HCT116 (cell line): ENCODE measurements around the gene RBM8A. TPM values are rescaled to one million over a fixed set of nuclear protein-coding genes. Genes with fewer than 3 reads are reported as not detected.

Experiments used
- ATAC-seq: fragments of 200-7000 bp; cut with Tn5 transposase; 2 replicates; pipeline ENCODE4 v1.9.1; 2020; ENCODE audit warnings: mild to moderate bottlenecking, moderate library complexity
- BruUV-seq: library from RNA; stranded (reverse); fragments of 400-500 nt; replicated peaks from 2 replicates; lab custom pipeline; 2021; lab: Mats Ljungman, UMichigan
- CTCF ChIA-PET: fragments of 300-600 bp; sonication (Branson Sonifier 250); formaldehyde crosslinking; loops from one replicate; lab custom pipeline; 2021; ENCODE audit warnings: antibody characterized with exemption; lab: Charles Lee
- POLR2A ChIA-PET: fragments of 300-600, 350-600 bp; sonication (Branson Sonifier 250); formaldehyde crosslinking; loops from one replicate; lab custom pipeline; 2021; ENCODE audit warnings: antibody characterized with exemption; lab: Charles Lee
- RAD21 ChIA-PET, 2 experiments: fragments of 300-600 bp; sonication (Branson Sonifier 250); formaldehyde crosslinking; loops; one replicate each; lab custom pipeline; 2023; ENCODE audit warnings: low total read pairs in 2 of 2; ENCODE audit not compliant: uncharacterized antibody in 2 of 2, unreplicated experiment in 2 of 2, low non-redundant PET in 1 of 2; lab: Charles Lee
- DNase-seq: peaks from one replicate; pipeline ENCODE4 v3.0.0-alpha.2; 2010; ENCODE audit warnings: low read depth, low spot score
- H2AFZ ChIP-seq: fragments of 200-600 bp; shearing (Covaris generic), sonication (generic); 2 replicates; pipeline ENCODE4 v1.6.1; 2017; ENCODE audit warnings: low read depth, mixed run types, mixed read lengths, antibody characterized with exemption, low read length; ENCODE audit not compliant: poor library complexity, severe bottlenecking
- H3K27ac ChIP-seq: 2 replicates; pipeline ENCODE4 v1.5.1; 2012; ENCODE audit warnings: low read depth, low read length
- H3K27me3 ChIP-seq: fragments of 200-600 bp; sonication (generic); 2 replicates; pipeline ENCODE4 v1.6.1; 2016; ENCODE audit warnings: mixed run types, low read length, mixed read lengths; ENCODE audit not compliant: insufficient read depth
- H3K36me3 ChIP-seq, 2 experiments: fragments of 200-500 bp in 1 of 2; fragments of 200-600 bp in 1 of 2; sonication (Bioruptor generic) in 1 of 2; sonication (generic) in 1 of 2; 2 replicates each; pipeline versions ENCODE4 v1.5.1 to v1.6.1; 2014 to 2016; ENCODE audit warnings: low read length in 2 of 2, inconsistent platforms in 1 of 2, mixed read lengths in 1 of 2, mixed run types in 1 of 2; ENCODE audit not compliant: insufficient read depth in 2 of 2, control insufficient read depth in 1 of 2
- H3K4me1 ChIP-seq, 2 experiments: fragments of 200-600 bp in 1 of 2; sonication (generic) in 1 of 2; 2 replicates each; pipeline versions ENCODE4 v1.5.1 to v1.6.1; 2012 to 2017; ENCODE audit warnings: low read length in 2 of 2, inconsistent platforms in 1 of 2, mild to moderate bottlenecking in 1 of 2, mixed read lengths in 1 of 2, mixed run types in 1 of 2, moderate library complexity in 1 of 2; ENCODE audit not compliant: insufficient read depth in 2 of 2, control insufficient read depth in 1 of 2
- H3K4me2 ChIP-seq: fragments of 200-600 bp; sonication (generic); 2 replicates; pipeline ENCODE4 v1.6.1; 2017; ENCODE audit warnings: mixed run types, low read length, mixed read lengths
- H3K4me3 ChIP-seq, 2 experiments: fragments of 200-600 bp in 1 of 2; sonication (generic) in 1 of 2; replicated peaks in 1 of 2; 2 replicates each; pipeline ENCODE4 v1.5.1; 2011 to 2016; ENCODE audit warnings: low read length in 2 of 2, control low read depth in 1 of 2, low read depth in 1 of 2, mild to moderate bottlenecking in 1 of 2, mixed read lengths in 1 of 2, mixed run types in 1 of 2
- H3K79me2 ChIP-seq: fragments of 200-600 bp; sonication (generic); 2 replicates; pipeline ENCODE4 v1.6.1; 2017; ENCODE audit warnings: mild to moderate bottlenecking, mixed run types, low read length, moderate library complexity, mixed read lengths; ENCODE audit not compliant: insufficient read depth
- H3K9ac ChIP-seq: fragments of 200-600 bp; sonication (generic); 2 replicates; pipeline ENCODE4 v1.6.1; 2016; ENCODE audit warnings: low read length, mixed read lengths
- H3K9me2 ChIP-seq: fragments of 200-600 bp; sonication (generic), shearing (Covaris generic); 2 replicates; pipeline ENCODE4 v1.6.1; 2017; ENCODE audit warnings: mixed run types, mild to moderate bottlenecking, moderate library complexity; ENCODE audit not compliant: insufficient read depth
- H3K9me3 ChIP-seq, 2 experiments: fragments of 200-500 bp in 1 of 2; fragments of 200-600 bp in 1 of 2; sonication (Bioruptor generic) in 1 of 2; sonication (generic) in 1 of 2; 2 replicates each; pipeline ENCODE4 v1.6.1; 2014 to 2017; ENCODE audit warnings: low read length in 2 of 2, mixed read lengths in 2 of 2, inconsistent platforms in 1 of 2, low read depth in 1 of 2, mild to moderate bottlenecking in 1 of 2, mixed run types in 1 of 2, moderate library complexity in 1 of 2; ENCODE audit not compliant: control insufficient read depth in 1 of 2, insufficient read depth in 1 of 2
- H4K20me1 ChIP-seq: fragments of 200-600 bp; sonication (generic), shearing (Covaris generic); 2 replicates; pipeline ENCODE4 v1.6.1; 2017; ENCODE audit warnings: mixed run types, mild to moderate bottlenecking, moderate library complexity; ENCODE audit not compliant: insufficient read depth
- CBX3 ChIP-seq: IDR thresholded peaks from 2 replicates; pipeline ENCODE4 v1.6.1; 2012; ENCODE audit warnings: low read depth
- CTCF ChIP-seq, 3 experiments: fragments of 200-600 bp in 1 of 3; sonication (generic) in 1 of 3; IDR thresholded peaks in 2 of 3; conservative IDR thresholded peaks in 1 of 3; 2 replicates each; pipeline ENCODE4 v1.5.1; 2012 to 2017; ENCODE audit warnings: low read depth in 2 of 3, low read length in 2 of 3, antibody characterized with exemption in 1 of 3, borderline replicate concordance in 1 of 3, control low read depth in 1 of 3, mild to moderate bottlenecking in 1 of 3, mixed read lengths in 1 of 3, mixed run types in 1 of 3, moderate library complexity in 1 of 3; ENCODE audit not compliant: insufficient read depth in 1 of 3
- EGR1 ChIP-seq: IDR thresholded peaks from 2 replicates; pipeline ENCODE4 v1.6.1; 2012; ENCODE audit warnings: low read depth
- ELF1 ChIP-seq: IDR thresholded peaks from 2 replicates; pipeline ENCODE4 v1.6.1; 2012; ENCODE audit warnings: low read depth, borderline replicate concordance
- FOSL1 ChIP-seq: IDR thresholded peaks from 2 replicates; pipeline ENCODE4 v1.6.1; 2012; ENCODE audit warnings: low read depth
- JUND ChIP-seq: IDR thresholded peaks from 2 replicates; pipeline ENCODE4 v1.6.1; 2012
- POLR2A ChIP-seq: IDR thresholded peaks from 2 replicates; pipeline ENCODE4 v1.7.0; 2011; ENCODE audit warnings: borderline replicate concordance; ENCODE audit not compliant: insufficient read depth, insufficient read length; ENCODE audit errors: extremely low read depth
- POLR2AphosphoS5 ChIP-seq: IDR thresholded peaks from 2 replicates; pipeline ENCODE4 v1.6.1; 2011; ENCODE audit warnings: mild to moderate bottlenecking, low read depth, low read length, moderate library complexity
- RAD21 ChIP-seq: IDR thresholded peaks from 2 replicates; pipeline ENCODE4 v1.6.1; 2012; ENCODE audit warnings: low read depth, mild to moderate bottlenecking
- REST ChIP-seq: IDR thresholded peaks from 2 replicates; pipeline ENCODE4 v1.6.1; 2012; ENCODE audit warnings: low read depth
- SIN3A ChIP-seq: IDR thresholded peaks from 2 replicates; pipeline ENCODE4 v1.6.1; 2012; ENCODE audit warnings: low read depth
- SP1 ChIP-seq: IDR thresholded peaks from 2 replicates; pipeline ENCODE4 v1.6.1; 2012; ENCODE audit warnings: low read depth
- SRF ChIP-seq: IDR thresholded peaks from 2 replicates; pipeline ENCODE4 v1.6.1; 2012; ENCODE audit warnings: low read depth
- YY1 ChIP-seq: IDR thresholded peaks from 2 replicates; pipeline ENCODE4 v1.6.1; 2011; ENCODE audit warnings: low read length, low read depth, moderate library complexity, mild to moderate bottlenecking; ENCODE audit not compliant: insufficient replicate concordance; ENCODE audit errors: extremely low read depth
- ZBTB33 ChIP-seq: IDR thresholded peaks from 2 replicates; pipeline ENCODE4 v1.6.1; 2011; ENCODE audit warnings: mild to moderate bottlenecking, low read length, moderate library complexity; ENCODE audit not compliant: insufficient replicate concordance; ENCODE audit errors: extremely low read depth
- ZNF274 ChIP-seq: fragments of 200-500 bp; sonication (Bioruptor generic); IDR thresholded peaks from 2 replicates; pipeline ENCODE4 v1.6.1; 2014; ENCODE audit warnings: mild to moderate bottlenecking, low read depth, low read length, inconsistent platforms
- intact Hi-C: fragments of 100-400 bp; cut with micrococcal nuclease; formaldehyde crosslinking; loops from 2 replicates; pipeline ENCODE4 v1.10.0; 2022
- total RNA-seq: library from RNA; stranded (reverse); gene quantifications from one replicate; pipeline ENCODE4 v1.2.1, GENCODE V29; 2021; ENCODE audit not compliant: unreplicated experiment

RBM8A gene
- total RNA-seq, 1 experiment from 2014 or later: 195 TPM

- H3K4me2 ChIP-seq: no peak overlapping the region
- no peaks in the 10 kb centered on the region for H3K79me2 ChIP-seq
- no peak overlapping the region for H2AFZ ChIP-seq
- BruUV-seq: no TSS peak
- RAD21 ChIA-PET: no interaction called here
- peaks cover 27 to 45% of the 10 kb centered on the region in 2 experiments for H3K4me1 ChIP-seq
- no peaks in the 10 kb centered on the region for H3K27me3 ChIP-seq
- CTCF ChIA-PET: no interaction called here
- no peak overlapping the region for H3K9ac ChIP-seq
- no peaks in the 10 kb centered on the region for H3K36me3 ChIP-seq
- H3K27ac ChIP-seq: no peak overlapping the region
- intact Hi-C loops: loop anchor here (5.0 kb wide), 1 partner anchor 44 kb away; the partner anchor contains the start of gene PEX11B
- POLR2A ChIA-PET: no interaction called here
- no peak for ATAC-seq
- H3K9me3 ChIP-seq: no peaks in the 10 kb centered on the region
- H3K4me3 ChIP-seq: no peak overlapping the region
- no peaks in the 10 kb centered on the region for H4K20me1 ChIP-seq
- DNase-seq: no peak
- no peaks in the 10 kb centered on the region for H3K9me2 ChIP-seq
- TF ChIP-seq CTCF (IDR thresholded peaks at IDR 0.05 in 2 of 3, conservative IDR thresholded peaks at IDR 0.05 in 1 of 3; ENCODE audit: borderline replicate concordance in 1 of 3, insufficient read depth in 1 of 3, low read depth in 2 of 3, low read length in 2 of 3) (no peak), FOSL1 (no peak), SIN3A (no peak), REST (no peak), ZNF274 (no peak), JUND (no peak), EGR1 (no peak), YY1 (no peak), POLR2A (no peak), ZBTB33 (no peak), SP1 (no peak), CBX3 (no peak), RAD21 (no peak), SRF (no peak), POLR2AphosphoS5 (no peak), ELF1 (no peak)
Observed at GRCh38 chr1:145961109-145961424, 33.8 kb upstream of the RBM8A start.
